ENCODE measurements around the gene AOPEP. TPM values are rescaled to one million over a fixed set of nuclear protein-coding genes. Genes with fewer than 3 reads are reported as not detected.

AOPEP gene
- polyA plus RNA-seq, 2 of the 4 experiments (the other 2 are of a cell fraction): 226 to 266 TPM

DNA sequence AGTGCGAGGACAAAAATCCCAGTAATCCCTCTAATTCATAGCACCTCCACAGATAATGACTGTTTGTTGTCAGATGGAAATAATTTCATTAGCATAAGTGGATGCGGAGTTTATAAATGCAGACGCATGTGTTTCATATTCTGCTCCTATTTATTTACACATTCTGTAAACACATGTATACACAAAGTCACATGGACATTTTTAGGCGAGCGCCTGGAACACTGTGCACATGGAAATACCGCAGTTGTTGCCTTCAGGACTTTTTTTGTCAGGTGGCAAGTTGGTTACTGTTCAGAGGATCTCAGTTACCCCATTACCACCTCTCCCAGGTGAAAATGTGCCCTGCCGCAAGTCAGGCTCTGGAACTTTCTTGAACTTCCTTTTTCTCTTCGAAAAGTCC, 46.9 kb upstream of the AOPEP start:
- CTCF ChIA-PET: interaction anchor here (0.8 to 10.9 kb wide), 4 partner anchors 10 to 449 kb away, joined by 3 to 284 read pairs (median 36); no protein-coding TSS in a partner anchor
- Histone ChIP-seq H3K4me1 (peaks cover 25% of the 10 kb centered on the region), H3K4me2 (no peak overlapping the region), H3K4me3 (no peak overlapping the region), H3K9me3 (no peaks in the 10 kb centered on the region), H3K27ac (peak overlapping the region in 1 of 2 experiments; percentile 82; a peak in 1 of 6 replicates)
- POLR2A ChIA-PET: interaction anchor here (2.6 kb wide), 1 partner anchor 47 kb away, joined by 9 read pairs; the partner anchor contains the start of gene AOPEP
- 87% methylated on average over 8 of the region's 8 CpGs for WGBS (ENCODE audit: missing lambda C conversion rate)
- DNase-seq (ENCODE audit: low read depth in 1 of 2, low spot score in 1 of 2) (no peak), FAIRE-seq (no peak), ATAC-seq (no peak)
- no peak for TF ChIP-seq RFX5 (IDR thresholded peaks at IDR 0.05)
- TF ChIP-seq ELK1 (IDR thresholded peaks at IDR 0.05; ENCODE audit: low read depth, low read length): no peak
- TF ChIP-seq ZFP36 (IDR thresholded peaks at IDR 0.05; ENCODE audit: borderline replicate concordance, partially characterized antibody): no peak
- TF ChIP-seq TP53 (CRISPR knock-in tag; IDR thresholded peaks at IDR 0.05): no peak
- no peak for TF ChIP-seq NPAS2 (CRISPR knock-in tag; IDR thresholded peaks at IDR 0.05; ENCODE audit: borderline replicate concordance)
- TF ChIP-seq CHD2 (IDR thresholded peaks at IDR 0.05; ENCODE audit: low read length, partially characterized antibody): no peak

DNA sequence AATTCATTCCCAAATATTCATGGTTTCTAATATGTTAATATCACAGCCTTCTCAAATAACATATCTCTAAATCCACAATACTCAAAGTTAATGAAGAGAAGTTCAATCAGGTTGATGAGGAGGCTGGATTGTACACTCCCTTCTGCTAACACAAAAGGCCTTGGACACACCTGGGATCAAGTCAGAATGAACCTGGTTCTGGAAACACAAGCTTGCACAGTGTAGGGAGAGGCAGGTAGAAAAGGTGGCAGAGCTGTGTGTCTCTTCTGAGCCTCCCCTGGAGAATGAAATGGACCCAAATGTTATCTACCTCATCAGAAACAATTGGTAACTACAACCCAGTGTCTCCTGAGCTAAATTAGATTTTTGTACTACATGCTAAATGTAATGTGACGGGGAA, 46.5 kb upstream of the AOPEP start:
- H3K27ac ChIP-seq: peak overlapping the region in 1 of 2 experiments; percentile 82; a peak in 2 of 6 replicates
- no peak for ATAC-seq
- CTCF ChIA-PET: interaction anchor here (0.8 to 10.9 kb wide), 18 partner anchors 8 to 500 kb away, joined by 3 to 284 read pairs (median 13); partner anchors contain the start of genes AOPEP and PCAT7
- H3K4me3 ChIP-seq: no peak overlapping the region
- TF ChIP-seq RFX5 (IDR thresholded peaks at IDR 0.05) (no peak), RNF2 (IDR thresholded peaks at IDR 0.05; ENCODE audit: borderline replicate concordance, low read depth) (no peak), ZNF302 (CRISPR knock-in tag; IDR thresholded peaks at IDR 0.05) (no peak), TFCP2L1 (CRISPR knock-in tag; IDR thresholded peaks at IDR 0.05) (no peak), RCOR1 (IDR thresholded peaks at IDR 0.05; ENCODE audit: low read depth, low read length) (no peak), NFE2L2 (conservative IDR thresholded peaks at IDR 0.05; ENCODE audit: low read length) (no peak), HDAC2 (IDR thresholded peaks at IDR 0.05) (no peak), PHF8 (IDR thresholded peaks at IDR 0.05; ENCODE audit: borderline replicate concordance, low read depth) (no peak), HES2 (IDR thresholded peaks at IDR 0.05) (no peak), ZSCAN20 (CRISPR knock-in tag; IDR thresholded peaks at IDR 0.05) (no peak), CHD4 (IDR thresholded peaks at IDR 0.05; ENCODE audit: borderline replicate concordance) (no peak), FOXS1 (CRISPR knock-in tag; IDR thresholded peaks at IDR 0.05) (no peak), POLR2A (IDR thresholded peaks at IDR 0.05; ENCODE audit: low read length) (no peak), ZC3H11A (IDR thresholded peaks at IDR 0.05) (no peak), FOSB (CRISPR knock-in tag; IDR thresholded peaks at IDR 0.05) (no peak), MAZ (IDR thresholded peaks at IDR 0.05; ENCODE audit: borderline replicate concordance, low read depth, low read length) (no peak), HMGXB4 (CRISPR knock-in tag; IDR thresholded peaks at IDR 0.05; ENCODE audit: borderline replicate concordance) (no peak), EHF (CRISPR knock-in tag; IDR thresholded peaks at IDR 0.05) (no peak)
- TF ChIP-seq, protein P1, sequence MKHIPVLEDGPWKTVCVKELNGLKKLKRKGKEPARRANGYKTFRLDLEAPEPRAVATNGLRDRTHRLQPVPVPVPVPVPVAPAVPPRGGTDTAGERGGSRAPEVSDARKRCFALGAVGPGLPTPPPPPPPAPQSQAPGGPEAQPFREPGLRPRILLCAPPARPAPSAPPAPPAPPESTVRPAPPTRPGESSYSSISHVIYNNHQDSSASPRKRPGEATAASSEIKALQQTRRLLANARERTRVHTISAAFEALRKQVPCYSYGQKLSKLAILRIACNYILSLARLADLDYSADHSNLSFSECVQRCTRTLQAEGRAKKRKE (CRISPR knock-in tag; IDR thresholded peaks at IDR 0.05; ENCODE audit: low read depth): no peak
- TF ChIP-seq, protein P2, sequence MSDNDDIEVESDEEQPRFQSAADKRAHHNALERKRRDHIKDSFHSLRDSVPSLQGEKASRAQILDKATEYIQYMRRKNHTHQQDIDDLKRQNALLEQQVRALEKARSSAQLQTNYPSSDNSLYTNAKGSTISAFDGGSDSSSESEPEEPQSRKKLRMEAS (IDR thresholded peaks at IDR 0.05): no peak
- DNase-seq (ENCODE audit: low read depth in 1 of 2, low spot score in 1 of 2): no peak
- H3K4me2 ChIP-seq: no peak overlapping the region
- POLR2A ChIA-PET: interaction anchor here (2.6 kb wide), 1 partner anchor 46 kb away, joined by 9 read pairs; the partner anchor contains the start of gene AOPEP
- peaks cover 24% of the 10 kb centered on the region for H3K4me1 ChIP-seq
- 83% methylated on average over 1 of the region's 1 CpG for WGBS (ENCODE audit: missing lambda C conversion rate)
- no peak for FAIRE-seq
- H3K9me3 ChIP-seq: no peaks in the 10 kb centered on the region
